Activated gamma-delta T cell (primary cell): ENCODE data around the gene LNPEP.
"Not testable (repeated sequence)": the region's sequence is repeated elsewhere in the genome, so short reads cannot be mapped to it uniquely, and the experiment has no call there.

Experiments used
- DNase-seq: peaks from one replicate; lab custom pipeline; 2025; lab: John Stamatoyannopoulos, UW

LNPEP gene

GRCh38 chr5:96930058-96930457, 5.8 kb upstream of the LNPEP start:
- no peak for DNase-seq

GRCh38 chr5:96930589-96930988, 5.3 kb upstream of the LNPEP start:
- DNase-seq = no peak

DNA sequence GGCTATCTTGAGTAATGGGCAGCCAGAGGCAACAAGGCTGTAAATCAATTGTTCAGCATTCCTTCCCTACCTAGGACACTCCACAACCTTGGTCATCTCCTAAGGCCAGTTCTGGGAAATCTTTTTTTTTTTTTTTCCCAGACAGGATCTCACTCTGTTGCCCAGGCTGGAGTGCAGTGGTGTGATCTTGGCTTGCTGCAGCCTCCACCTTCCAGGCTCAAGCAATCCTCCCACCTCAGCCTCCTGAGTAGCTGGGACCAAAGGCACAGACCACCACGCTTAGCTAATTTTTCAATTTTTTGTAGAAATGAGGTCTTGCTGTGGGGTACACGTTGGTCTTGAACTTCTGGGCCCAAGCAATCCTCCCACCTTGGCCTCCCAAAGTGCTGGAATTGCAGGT, 4.8 kb upstream of the LNPEP start:
- DNase-seq = not testable (repeated sequence)

DNA sequence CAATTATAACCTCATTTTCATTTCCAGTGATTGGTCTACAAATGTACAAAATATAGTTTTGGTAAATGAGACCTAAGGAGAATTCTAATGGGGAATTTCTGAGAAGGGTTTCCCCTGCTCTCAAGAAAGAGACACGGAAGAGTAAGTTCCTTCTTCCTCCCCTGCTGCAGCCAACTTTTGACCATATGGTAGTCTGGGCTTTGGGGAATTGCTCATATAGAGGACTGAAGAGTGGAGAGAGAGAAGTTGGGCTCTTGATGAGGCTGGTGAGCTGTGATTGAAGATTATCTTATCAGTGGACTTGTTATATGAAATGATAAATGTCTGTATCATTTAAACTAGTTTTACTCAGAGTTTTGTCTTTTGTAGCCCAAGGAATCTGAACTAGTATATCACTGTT, 4.3 kb upstream of the LNPEP start:
- DNase-seq = no peak

- no peak for DNase-seq
These were observed 3.9 kb upstream of the LNPEP start for GRCh38 chr5:96932026-96932425.

DNA sequence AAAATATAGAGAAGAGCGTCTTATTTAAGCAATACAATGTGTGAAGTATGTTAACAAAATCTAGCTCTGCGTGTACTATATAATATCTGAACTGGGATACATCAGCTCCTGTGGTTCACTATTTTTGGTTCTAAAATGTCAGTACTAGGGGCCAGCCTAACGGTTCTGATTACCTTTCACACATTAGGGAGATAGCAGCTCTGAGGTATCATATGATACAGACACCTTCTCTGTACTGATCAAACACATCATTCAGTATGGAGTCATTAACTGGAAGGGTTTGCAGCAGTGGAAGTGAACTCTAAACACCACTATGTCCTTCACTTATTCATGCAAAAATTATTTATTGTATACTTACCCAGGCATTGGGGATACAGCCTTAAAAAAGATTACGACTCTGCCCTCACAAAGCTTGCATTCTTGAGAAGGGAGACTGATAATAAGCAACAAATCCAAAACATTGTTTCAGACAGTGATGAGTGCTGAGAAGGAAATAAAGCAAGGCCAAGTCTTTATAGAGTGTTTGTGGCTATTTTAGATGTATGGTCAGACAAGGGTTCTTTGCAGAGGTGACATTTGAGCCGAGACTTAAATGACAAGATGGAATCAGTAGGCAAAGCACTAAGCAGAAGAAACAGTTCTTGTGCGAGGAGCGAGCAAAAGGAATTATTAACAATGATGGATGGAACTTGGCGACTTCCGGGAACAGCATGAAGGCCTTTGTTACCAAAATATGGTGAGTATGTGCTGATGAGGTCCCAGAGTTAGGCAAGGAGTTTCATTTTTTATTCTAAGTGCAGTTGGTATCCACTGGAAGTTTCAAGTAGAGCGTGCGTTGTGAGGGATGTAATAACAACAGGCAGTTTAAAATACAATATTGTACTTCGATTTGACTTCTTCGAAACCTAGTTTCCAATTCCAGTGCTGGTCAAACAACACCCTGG, 1.8 kb upstream of the LNPEP start:
- DNase-seq = no peak

- DNase-seq = peak; percentile 91
These were observed 947 bp upstream of the LNPEP start for GRCh38 chr5:96934708-96935558.

DNA sequence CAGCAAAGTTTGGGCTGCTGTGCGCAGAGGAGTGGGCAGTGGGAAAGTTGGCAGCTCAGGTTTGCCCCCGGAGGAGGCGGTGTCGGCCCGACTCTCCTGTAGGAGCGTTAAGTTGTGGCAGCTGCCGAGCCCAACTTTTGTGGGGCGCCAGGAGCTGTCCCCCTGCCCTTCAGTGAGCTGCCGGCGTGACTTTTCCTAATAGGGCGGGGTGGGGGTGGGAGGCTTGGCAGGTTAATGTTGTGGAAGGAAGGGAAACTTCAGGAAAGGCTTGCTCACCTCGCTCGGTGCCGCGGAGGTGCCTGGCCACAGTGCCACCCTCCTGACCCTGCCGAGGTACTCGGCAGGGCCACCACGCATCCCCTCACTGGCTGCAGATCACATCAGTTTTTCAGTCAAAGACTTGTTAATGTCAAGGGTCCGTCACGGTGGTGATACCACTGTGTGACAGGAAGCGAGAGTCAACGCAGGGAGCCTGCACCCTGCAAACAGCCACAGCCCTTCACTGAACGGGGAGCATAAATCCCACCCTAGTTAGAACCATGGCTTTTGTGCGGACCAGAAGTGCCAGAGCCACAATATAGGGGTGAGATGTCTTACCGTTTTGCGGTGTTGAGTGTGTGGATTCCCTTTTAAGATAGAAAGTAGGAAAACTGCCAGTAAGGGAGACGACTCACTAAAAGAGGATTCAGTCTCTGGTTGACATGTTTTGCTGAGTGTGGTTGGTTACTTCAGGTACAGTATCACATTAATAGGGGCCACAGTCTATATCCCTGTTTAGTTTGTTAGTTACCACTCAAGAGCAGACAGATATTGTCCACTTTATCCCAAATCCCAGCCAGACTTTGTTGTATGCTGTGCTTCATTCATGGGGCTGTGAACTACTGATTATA, 796 bp downstream of the LNPEP start:
- DNase-seq = peak; percentile 18

DNA sequence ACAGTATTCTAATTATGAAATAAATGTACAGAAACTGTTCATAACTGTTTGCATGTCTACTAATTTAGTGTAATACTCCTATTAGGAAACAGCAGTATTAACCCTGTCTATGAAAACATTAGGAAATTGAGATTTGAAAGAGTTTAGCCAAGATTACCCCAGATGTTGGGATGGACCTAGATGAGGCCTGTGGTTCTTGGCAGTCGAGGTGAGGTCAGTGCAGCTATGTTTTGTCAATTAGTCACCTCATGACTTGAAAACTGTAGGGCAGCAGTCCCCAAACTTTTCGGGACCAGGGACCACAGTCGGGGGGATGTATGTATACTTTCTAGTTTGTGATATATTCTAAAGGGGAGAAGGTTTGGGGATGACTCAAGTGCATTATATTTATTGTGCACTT, 4.7 kb downstream of the LNPEP start:
- DNase-seq = no peak

GRCh38 chr5:96941140-96941539, 5.3 kb downstream of the LNPEP start:
- DNase-seq = no peak

- DNase-seq = no peak
These were observed 6.2 kb downstream of the LNPEP start for GRCh38 chr5:96942078-96942477.

DNA sequence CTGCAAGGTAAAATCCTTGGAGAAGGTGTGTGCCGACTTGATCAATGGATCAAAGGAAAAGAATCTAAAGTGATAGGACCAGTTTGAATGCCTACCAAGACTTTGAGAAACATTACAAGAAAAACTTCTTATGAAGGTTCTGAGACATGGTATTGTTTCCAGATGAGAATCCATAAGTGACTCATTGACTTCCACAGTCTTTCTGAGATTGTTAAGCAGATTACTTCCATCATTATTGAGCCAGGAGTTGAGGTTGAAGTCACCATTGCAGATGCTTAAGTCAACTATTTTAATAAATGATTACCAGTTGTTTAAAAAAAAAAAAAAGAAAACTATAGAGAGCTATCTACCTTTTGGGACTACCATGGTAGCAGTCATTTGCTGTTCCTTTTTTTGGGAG, 7.0 kb downstream of the LNPEP start:
- no peak for DNase-seq

- no peak for DNase-seq
These were observed 7.9 kb downstream of the LNPEP start for GRCh38 chr5:96943799-96944198.

DNA sequence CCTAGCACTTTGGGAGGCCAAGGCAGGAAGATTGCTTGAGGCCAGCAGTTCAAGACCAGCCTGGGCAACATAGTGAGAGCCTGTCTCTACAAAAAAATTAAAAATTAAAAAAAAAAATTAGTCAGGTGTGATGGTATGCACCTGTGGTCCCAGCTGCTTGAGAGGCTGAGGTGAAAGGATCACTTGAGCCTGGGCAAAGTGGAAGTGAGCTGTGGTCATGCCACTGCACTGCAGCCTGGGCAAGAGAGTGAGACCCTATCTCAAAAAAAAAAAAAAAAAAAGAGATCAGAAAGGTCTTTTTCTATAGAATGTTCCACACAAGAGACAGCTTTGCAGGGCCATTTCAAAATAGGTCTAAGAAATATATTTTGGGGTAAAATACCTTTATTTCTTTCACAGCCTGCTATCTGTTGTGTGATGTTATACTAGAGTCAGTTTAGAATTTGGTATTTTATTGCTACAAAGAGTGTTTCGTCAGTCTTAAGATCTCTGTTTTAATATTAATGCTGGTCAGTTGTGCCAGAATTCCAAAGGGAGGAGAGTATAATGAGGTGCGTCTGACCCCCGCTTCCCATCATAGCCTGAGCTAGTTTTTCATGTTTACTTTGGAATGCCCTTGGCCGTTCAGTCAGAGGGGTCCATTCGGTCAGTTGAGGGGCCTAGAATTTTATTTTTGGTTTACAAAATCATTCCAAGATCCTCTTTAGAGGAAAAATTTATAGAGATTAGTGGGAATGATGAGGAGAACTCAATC, 9.4 kb downstream of the LNPEP start:
- no peak for DNase-seq

DNA sequence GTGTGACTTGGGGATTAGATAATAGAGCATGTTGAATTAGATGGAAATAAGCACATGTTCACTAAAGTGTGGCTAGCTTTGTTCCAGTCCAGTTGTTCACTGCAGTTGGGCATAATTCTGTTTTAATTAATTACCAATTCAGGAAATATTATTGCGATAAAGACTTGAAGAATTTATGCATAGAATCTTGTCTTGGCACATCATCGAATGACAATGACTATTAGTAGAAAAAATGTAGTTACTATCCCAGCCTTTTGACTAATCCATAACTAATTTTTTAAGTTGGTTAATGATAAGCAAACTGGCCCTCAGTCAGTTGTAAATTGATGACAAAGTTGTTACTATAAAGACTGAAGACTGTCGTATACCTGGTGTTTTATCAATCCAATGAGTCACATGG, 10.5 kb downstream of the LNPEP start:
- DNase-seq = no peak

GRCh38 chr5:96952118-96952750, 16.4 kb downstream of the LNPEP start:
- DNase-seq = no peak

DNA sequence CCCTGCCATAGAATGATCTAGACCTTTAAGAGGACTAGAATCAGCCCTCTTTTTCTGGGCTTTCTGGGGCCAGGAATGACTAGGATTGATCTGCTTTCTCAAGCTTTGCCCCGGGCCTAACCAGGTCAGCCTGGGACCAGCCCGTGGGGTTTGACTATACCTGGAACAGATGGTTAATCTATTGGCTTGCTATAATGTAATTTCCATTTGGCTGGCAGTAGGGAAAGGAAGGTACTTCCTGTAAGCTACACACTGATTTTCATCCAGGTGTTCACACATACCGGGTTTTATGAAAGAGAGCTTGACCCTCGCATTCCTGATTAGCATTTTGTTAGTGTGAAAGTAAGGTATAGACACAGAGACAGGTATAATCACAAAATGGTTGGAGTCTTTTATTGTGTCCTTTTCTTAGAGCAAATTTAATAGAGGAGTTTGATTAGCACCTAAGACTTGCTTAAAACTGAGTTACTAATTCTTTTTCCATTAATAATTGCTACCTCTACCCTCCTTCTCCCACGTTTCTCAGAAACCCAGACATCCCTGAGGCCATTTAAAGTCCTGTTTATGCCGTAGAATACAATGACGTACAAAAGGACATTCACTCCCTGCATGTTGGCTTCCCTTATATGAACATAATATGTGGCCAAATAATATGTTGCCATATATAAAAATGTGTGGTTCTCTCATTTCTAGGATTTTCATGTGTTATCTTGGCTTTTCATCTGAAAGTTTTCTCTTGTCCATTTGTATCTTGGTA, 17.3 kb downstream of the LNPEP start:
- DNase-seq = no peak

DNA sequence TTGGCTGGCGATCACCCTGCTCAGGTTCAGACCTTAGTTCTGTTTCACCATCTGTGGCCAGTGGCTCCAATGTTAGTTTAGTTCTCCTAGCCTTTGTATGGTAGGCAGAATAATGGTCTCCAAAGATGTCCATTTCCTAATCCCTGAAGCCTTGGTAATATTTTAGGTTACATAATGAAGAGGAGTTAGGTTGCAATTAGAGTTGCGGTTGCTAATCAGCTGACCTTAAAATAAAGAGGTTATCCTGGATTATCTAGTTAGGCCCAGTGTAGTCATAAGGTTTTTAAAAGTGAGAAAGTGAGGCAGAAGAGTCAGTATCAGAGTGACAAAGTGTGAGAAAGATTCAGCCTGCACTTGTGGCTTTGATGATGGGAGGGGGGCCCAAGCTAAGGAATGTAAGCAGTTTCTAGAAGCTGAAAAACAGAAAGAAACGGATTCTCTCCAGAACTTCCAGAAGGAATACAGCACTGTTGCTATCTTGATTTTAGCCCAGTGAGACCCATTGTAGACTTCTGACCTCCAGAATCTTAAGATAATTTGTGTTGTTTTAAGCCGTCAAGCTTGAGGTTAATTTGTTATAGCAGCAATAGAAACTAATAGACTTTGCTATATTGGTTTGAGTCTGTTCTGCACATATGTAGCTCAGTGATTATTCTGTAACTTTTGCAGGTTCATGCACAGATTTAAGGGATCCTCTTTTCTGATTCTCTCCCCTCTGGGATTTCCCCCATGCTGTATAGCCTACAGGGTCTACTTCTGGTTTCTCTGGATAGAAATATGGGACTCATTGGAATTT, 21.6 kb downstream of the LNPEP start:
- no peak for DNase-seq

DNA sequence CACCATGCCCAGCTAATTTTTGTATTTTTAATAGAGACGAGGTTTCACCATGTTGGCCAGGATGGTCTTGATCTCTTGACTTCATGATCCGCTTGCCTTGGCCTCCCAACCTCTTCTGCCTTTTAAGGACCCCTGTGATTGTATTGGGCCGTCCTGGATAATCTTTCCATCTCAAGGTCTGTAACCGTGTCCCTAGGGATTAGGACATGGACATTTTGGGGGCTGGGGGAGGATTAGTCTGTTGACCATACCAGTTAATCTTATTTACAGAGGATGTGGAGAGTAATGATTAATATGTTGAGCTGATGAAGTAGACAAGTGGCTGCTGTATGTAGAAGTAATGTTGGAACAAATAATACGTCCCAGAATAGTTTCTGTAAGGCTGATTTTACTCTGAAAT, 23.1 kb downstream of the LNPEP start:
- DNase-seq = no peak
